HG02973 (cell line): Measurements from ENCODE around the gene TAS2R1.

Experiments used
- ATAC-seq: cut with Tn5 transposase; IDR thresholded peaks from one replicate; pipeline ENCODE4 v1.9.1; 2021; ENCODE audit warnings: moderate library complexity; ENCODE audit not compliant: unreplicated experiment

The TAS2R1 gene

DNA sequence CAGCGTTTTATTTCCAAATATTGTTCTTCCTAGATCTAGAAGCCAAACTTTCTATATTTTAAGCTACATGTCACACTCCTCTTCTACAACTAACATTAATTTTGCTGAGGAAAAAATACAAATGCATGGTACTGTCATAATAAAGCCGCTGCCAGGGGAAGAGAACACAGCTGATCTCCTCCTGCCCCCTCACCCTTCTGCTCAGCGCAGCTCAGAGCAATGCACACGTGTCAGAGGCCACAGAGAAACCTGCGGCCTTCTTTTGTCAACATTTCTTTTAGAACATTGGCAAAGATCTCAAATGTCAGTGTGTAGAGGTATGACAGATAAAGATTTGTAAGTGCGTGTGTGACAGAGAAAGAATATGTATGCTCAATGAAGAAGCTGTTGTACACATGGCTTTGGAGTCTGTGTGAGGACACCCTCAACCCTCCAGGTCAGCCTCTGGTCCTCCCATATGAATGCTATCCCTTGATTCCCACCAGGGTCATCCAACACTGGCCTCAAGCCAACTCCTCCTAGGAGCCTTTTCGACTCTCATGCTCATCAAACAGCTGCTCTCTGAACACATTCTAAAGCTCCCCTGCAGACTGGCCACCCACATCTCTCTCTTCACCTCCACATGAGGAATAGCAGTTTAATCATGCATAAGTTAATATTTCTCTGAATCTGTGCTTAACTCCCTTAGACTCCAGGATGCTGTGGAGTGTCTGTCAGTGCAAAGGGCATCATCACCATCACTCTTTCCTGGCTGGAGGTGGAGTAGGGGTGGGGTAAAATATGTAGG is 40.9 kb downstream of the TAS2R1 start:
- no peak for ATAC-seq

DNA sequence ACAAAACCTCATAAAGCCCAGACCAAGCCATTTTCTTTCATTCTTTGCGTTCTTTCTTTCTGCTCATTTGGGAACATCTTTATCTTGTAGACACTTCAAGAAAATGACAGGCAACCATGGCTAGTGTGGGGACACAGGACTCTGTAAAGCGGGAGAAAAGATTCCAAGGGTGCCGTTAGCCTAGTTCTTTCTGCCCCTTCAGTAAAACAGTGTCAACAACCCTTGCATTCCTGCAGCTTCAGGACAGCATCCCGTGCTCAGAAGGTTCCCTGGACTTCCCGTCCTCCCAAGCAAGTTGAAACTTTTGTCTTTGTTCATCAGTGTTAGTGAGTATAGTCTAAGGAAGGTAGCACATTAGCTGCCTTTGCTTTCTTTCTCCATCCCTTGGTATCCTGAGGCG is 41.9 kb downstream of the TAS2R1 start:
- ATAC-seq, result no peak

DNA sequence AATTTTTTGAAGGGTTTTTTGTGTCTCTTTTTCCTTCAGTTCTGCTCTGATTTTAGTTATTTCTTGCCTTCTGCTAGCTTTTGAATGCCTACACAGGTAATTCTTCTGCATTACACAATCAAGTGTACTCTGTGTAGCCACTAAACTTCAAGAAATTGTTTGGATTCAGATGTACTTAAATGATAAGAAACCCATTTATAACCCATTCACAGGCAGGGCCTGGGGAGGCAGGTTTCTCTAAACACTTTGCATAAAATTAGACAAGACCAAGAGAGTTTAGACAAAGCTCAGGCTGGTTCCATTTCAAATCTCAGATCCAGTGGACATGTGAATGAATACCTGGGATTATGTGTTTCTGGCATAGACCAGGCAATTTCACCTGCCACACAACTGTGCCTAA is 43.0 kb downstream of the TAS2R1 start:
- ATAC-seq, result no peak

DNA sequence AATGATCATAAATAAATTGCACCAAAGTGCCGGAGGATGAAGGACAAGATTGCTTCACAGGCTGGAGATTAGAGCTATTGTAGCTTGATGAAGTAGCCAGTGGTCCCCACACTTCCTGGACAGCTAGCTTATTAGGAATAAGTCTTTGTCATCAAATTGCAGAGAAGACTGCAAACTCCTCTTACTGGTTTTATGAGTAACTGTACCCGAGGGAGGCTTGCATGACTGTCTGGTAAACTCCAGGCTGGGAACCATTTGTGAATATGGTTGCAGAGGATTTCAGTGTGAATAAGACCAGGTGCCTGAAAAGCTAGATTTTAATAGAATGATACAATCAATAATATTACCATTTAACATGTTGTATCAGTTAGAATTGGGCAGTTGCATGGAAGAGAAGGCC is 47.7 kb downstream of the TAS2R1 start:
- ATAC-seq, result no peak
